A549 (cell line): ENCODE data around the gene WFIKKN1.

ENCODE experiments used
- BHLHE40 ChIP-seq: IDR thresholded peaks from 2 replicates; pipeline ENCODE4 v1.6.1; 2012; ENCODE audit warnings: low read depth, low read length, inconsistent platforms
- CBX2 ChIP-seq: fragments of 200-600 bp; sonication (generic); IDR thresholded peaks from 2 replicates; pipeline ENCODE4 v1.6.1; 2016; ENCODE audit warnings: low read depth, mild to moderate bottlenecking, borderline replicate concordance
- EP300 ChIP-seq, 2 experiments: fragments of >200 bp; sonication (Bioruptor Twin); formaldehyde crosslinking; IDR thresholded peaks; 2 replicates in 1 of 2; 3 replicates in 1 of 2; pipeline ENCODE4 v1.6.1; 2016 to 2017
- JUN ChIP-seq, 2 experiments: fragments of >200 bp; sonication (Bioruptor Twin); formaldehyde crosslinking; IDR thresholded peaks; 2 replicates in 1 of 2; 3 replicates in 1 of 2; pipeline ENCODE4 v1.6.1; 2016 to 2017
- RFX5 ChIP-seq: fragments of 450-650 bp; IDR thresholded peaks from 2 replicates; pipeline ENCODE4 v1.7.1; 2014; ENCODE audit warnings: antibody characterized with exemption, mild to moderate bottlenecking, moderate library complexity
- SREBF2 ChIP-seq: fragments of 450-650 bp; IDR thresholded peaks from 2 replicates; pipeline ENCODE4 v1.6.1; 2014; ENCODE audit warnings: mild to moderate bottlenecking, moderate library complexity
- TF ChIP-seq, protein P1 (sequence below): fragments of >200 bp; sonication (Bioruptor Twin); formaldehyde crosslinking; IDR thresholded peaks from 3 replicates; pipeline ENCODE4 v1.5.1; 2016

DNA sequence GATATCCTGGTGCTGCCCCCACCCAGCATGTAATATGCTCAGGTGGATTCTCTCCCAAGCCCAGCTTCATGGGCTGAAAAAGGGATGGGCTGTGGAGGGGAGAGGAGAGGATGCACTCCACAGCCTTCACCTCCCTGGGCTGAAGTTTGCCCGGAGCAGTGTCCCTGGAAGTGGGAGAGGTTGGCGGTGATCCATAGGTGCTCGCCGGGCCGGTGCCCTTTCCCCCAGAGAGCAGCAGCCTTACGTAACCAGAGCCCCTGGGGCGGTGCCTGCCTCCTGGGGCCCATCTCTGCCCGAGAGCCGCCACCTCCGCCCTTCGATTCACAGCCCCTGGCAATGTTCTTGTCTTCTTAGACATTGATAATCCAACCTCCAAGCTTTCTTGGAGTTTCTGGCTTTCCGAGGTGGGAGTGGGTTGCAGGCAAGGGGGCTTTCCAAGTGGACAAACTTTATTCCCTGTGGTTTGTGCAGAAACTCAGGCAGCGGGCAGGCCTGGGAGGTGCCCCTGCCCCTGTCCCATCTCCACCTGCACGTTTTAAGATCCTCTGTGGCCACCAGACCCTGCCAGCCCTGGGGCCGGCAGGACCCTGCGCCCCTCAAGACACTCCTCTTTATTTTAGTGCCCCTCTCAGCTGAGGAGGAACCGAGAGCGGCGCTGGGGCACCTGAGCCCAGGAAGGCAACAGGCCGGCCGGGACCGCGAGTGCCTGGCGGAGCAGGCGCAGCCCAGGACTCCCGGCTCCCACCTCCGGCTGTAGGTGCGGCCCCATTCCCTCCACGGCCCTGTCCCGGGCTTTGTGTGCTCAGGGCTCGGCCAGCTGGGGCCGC is 15.3 kb downstream of the WFIKKN1 start:
- TF ChIP-seq JUN (IDR thresholded peaks at IDR 0.05): 0 out of 5 replicates have a peak, but pooled peaks of 1 of the 2 experiments have one; percentile 14
- TF ChIP-seq RFX5: no peak
- TF ChIP-seq BHLHE40: no peak
- no peak for TF ChIP-seq SREBF2
- no peak for TF ChIP-seq CBX2
- no peak for TF ChIP-seq EP300 (IDR thresholded peaks at IDR 0.05)
- TF ChIP-seq, protein P1, sequence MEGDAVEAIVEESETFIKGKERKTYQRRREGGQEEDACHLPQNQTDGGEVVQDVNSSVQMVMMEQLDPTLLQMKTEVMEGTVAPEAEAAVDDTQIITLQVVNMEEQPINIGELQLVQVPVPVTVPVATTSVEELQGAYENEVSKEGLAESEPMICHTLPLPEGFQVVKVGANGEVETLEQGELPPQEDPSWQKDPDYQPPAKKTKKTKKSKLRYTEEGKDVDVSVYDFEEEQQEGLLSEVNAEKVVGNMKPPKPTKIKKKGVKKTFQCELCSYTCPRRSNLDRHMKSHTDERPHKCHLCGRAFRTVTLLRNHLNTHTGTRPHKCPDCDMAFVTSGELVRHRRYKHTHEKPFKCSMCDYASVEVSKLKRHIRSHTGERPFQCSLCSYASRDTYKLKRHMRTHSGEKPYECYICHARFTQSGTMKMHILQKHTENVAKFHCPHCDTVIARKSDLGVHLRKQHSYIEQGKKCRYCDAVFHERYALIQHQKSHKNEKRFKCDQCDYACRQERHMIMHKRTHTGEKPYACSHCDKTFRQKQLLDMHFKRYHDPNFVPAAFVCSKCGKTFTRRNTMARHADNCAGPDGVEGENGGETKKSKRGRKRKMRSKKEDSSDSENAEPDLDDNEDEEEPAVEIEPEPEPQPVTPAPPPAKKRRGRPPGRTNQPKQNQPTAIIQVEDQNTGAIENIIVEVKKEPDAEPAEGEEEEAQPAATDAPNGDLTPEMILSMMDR: no peak
